A673 (cell line): Measurements from ENCODE around the gene HLA-C.

Experiments used
- EZH2 ChIP-seq: fragments of 200-600 bp; sonication (generic); IDR thresholded peaks from 2 replicates; pipeline ENCODE4 v1.6.1; 2017; ENCODE audit warnings: borderline replicate concordance, low read depth, mild to moderate bottlenecking, mixed read lengths, antibody characterized with exemption, low read length; ENCODE audit not compliant: poor library complexity, severe bottlenecking
- TF ChIP-seq, protein P1 (sequence below): fragments of 300-800, 200-600 bp; sonication (generic); conservative IDR thresholded peaks from 2 replicates; pipeline ENCODE4 v1.5.1; 2017; ENCODE audit warnings: low read depth, mild to moderate bottlenecking, antibody characterized with exemption, low read length, moderate library complexity, mixed read lengths

DNA sequence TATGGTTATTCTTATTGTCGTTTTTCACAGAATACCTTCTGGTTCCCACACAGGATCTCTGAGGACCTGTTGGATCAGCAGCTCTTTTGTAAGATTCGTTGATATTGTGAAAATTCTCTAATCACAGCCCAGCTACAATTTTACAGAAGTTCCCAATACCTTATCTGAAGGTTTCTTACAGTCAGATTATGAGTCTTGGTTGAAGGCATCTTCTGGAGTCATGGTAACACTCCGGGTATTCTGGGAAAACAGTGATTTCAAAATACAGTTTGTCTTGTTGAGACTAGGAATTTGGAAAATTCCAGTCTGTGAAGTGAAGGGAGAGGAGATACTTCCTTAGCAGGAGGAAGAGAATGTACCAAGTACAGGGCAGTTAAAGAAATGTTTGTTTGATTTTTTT is 22.2 kb upstream of the HLA-C start:
- TF ChIP-seq, protein P1, sequence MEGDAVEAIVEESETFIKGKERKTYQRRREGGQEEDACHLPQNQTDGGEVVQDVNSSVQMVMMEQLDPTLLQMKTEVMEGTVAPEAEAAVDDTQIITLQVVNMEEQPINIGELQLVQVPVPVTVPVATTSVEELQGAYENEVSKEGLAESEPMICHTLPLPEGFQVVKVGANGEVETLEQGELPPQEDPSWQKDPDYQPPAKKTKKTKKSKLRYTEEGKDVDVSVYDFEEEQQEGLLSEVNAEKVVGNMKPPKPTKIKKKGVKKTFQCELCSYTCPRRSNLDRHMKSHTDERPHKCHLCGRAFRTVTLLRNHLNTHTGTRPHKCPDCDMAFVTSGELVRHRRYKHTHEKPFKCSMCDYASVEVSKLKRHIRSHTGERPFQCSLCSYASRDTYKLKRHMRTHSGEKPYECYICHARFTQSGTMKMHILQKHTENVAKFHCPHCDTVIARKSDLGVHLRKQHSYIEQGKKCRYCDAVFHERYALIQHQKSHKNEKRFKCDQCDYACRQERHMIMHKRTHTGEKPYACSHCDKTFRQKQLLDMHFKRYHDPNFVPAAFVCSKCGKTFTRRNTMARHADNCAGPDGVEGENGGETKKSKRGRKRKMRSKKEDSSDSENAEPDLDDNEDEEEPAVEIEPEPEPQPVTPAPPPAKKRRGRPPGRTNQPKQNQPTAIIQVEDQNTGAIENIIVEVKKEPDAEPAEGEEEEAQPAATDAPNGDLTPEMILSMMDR, result no peak
- no peak for TF ChIP-seq EZH2
